D341Med (cell line): ENCODE results near the gene PSG6.
"Not testable (repeated sequence)": the region's sequence is repeated elsewhere in the genome, so short reads cannot be mapped to it uniquely, and the experiment has no call there.

Source experiments
- DNase-seq: peaks from one replicate; pipeline ENCODE4 v3.0.0; 2012; ENCODE audit warnings: low spot score

The PSG6 gene

DNA sequence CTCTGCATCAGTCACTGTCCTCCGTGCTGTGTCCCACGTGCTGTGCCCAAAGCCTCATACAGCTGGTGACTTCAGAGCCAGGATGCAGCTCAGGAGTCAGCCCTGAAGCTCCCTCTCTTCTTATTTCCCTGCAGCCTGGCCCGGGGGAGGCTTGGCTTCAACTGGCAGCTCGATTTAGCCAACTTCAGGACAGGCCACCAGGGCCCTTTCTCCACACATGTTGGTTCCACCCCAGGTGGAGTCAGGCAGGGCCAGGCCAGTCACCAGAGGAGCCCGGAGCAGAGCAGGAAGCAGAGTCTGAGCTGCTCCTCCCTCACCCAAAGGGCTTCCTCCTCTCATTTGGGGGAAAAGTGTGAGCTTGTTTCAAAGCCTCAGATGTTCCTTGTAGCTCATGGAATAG lies 11.5 kb downstream of the PSG6 start:
- not testable (repeated sequence) for DNase-seq

DNA sequence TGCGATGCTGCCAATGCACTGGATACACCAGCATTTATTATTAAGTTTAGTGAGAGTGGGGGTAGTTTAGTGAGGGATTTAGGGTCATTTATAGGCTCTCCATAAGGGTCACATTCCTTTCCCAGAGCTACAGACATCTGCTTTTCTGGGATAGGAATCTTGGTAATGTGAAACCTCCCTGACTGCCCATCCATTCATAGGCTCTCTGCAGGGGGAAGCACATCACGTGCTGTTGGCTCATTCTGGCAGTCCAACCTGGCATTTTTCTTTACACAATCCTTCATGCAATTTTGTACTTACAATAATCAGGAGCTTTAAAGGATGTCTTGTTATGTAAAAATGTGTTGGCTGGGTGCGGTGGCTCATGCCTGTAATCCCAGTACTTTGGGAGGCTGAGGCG lies 17.1 kb downstream of the PSG6 start:
- not testable (repeated sequence) for DNase-seq

DNA sequence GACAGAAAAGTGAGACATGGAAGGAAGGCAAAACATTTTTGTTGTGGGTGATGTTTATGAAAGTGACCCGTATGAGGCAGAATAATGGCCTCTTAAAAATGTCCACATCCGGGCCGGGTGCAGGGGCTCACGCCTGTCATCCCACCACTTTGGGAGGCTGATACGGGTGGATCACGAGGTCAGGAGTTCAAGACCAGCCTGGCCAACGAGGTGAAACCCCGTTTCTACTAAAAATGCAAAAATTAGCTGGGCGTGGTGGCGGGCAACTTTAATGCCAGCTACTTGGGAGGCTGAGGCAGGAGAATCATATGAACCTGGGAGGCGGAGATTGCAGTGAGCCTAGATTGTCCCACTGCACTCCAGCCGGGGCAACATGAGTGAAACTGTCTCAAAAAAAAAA lies 18.0 kb downstream of the PSG6 start:
- not testable (repeated sequence) for DNase-seq

DNA sequence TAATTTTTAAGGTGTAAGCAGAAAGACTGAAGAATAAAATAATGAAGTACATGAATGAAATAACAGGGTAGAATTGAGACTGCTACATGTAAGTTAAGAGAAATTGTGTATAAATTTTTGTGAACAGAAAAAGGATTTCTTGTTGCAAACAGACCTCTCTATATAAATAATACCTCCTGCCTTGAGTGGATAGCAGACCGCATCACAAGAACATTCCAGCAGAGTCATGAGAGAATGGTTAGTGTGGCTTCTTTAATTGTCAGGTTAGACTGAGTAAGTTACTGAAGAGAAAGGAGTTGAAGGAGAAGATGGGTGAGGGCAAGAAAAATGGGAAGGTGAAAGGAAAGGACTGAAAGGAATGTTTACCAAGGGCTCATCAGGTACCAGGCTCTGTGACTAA lies 18.6 kb downstream of the PSG6 start:
- not testable (repeated sequence) for DNase-seq

DNA sequence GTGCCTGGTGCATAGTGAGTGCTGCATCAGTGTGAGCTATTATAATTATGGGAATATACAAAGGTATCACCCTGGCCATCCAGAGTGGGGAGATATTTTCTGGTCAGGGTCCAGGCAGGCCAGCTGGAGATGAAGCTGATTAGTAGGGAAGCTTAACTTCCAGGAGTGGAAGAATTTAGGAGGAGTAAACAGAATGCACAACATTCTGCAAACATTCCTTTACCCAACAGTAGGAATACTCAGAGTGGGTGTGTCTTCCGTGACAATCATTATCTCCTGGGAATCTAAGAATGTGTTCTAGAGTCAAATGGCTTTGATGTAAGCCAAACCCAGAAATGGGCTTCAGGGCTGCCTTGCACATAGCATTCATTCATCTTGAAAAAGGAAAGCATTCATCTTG lies 19.0 kb downstream of the PSG6 start:
- DNase-seq: not testable (repeated sequence)

DNA sequence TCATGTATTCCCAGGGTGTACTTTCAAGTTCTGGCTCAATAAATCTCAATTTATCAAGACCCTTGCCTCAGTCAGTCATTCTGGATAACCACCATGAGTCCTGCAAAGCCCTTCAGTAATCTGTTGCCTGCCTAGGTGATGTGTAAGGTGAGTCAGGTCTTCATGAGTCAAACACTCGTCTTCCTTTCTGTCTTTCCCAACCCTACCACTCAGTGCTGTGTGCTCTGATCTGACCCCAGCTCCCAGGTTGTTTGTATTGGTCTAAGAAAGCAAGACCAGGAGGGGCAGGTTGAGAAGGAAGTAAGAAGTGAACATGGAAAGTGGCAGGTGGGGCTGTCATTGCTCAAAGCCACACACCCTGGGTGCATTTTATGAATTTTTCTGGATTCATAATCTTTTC lies 20.0 kb downstream of the PSG6 start:
- not testable (repeated sequence) for DNase-seq

DNA sequence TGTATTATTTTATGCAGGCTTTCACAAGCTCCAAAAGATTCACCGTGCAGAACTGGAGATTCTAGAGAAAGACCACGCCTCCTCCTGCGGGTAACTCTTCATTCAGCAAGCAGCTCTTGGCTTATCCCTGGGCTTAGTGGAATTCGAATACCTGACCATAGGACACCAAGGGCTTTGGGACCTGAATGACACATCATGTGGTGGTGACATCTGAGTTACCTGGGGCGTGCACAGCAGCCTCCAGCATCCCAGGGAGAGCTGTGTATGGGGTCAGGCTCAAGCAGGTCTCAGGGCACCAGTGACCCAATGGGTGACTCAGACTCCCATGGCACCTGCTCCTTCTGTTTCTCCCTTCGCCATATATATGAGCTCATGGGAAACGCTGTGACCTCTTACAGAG lies 27.2 kb downstream of the PSG6 start:
- DNase-seq: not testable (repeated sequence)

DNA sequence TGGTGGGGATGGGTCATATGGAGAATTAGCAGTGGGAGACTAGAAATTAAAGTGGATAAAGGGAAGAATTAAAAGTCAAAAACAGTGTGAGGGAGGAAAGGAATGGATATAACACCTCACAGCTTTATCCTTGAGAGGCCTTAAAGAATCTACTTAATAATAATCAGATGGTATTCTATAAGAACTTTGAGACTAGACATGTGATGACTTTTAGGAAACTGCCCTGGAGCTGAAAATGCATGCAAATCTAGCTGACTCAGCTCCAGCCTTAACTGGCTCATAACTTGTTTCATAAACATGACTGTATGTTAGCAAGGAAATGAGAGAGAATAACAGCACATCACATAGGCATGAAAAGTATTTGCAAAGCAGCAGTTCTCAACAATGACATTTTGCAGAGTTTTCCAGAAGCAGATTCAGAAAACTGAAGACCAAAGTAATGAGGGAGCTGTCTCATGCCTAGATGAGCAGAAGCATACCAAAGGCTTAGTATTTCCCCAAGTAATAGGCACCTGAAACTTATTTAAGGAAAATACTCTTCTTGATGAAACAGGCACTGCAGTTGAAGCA lies 29.7 kb downstream of the PSG6 start:
- DNase-seq: not testable (repeated sequence)

DNA sequence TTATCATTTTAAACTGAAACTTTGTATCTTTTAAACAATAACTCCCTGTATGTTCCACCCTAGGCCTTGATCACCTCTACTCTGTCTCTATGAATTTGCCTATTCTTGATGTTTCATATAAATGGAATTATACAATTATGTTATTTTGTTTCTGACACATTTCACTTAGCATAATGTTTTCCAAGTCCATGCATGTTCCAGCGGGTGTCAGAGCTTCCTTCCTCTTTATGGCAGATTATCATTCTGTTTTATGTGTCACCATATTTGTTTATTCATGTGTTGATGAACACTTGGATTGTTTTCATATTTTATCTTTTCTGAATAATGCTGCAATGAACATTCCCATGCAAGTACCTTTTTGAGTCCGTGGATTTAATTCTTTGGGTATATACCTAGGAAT lies 35.0 kb downstream of the PSG6 start:
- DNase-seq: not testable (repeated sequence)

DNA sequence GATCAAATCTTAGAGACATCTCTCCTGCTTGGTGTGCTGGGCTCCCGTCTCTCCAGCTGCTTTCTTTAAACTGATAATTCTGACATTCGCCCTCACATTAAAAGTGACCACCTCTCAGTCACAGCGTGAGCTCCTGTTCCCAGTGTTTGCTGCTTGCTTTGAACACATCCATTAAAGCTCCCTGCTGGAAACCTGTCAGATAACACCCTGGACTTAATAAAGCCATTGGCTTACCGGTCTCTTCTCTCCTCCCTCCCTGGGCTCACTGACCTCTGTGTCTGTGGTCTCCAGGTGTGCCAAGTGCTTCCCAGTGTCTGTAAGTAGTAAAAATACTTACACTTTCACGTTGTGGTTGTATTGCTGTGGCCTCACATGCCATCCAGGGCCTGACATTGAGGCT lies 35.7 kb downstream of the PSG6 start:
- DNase-seq: not testable (repeated sequence)

DNA sequence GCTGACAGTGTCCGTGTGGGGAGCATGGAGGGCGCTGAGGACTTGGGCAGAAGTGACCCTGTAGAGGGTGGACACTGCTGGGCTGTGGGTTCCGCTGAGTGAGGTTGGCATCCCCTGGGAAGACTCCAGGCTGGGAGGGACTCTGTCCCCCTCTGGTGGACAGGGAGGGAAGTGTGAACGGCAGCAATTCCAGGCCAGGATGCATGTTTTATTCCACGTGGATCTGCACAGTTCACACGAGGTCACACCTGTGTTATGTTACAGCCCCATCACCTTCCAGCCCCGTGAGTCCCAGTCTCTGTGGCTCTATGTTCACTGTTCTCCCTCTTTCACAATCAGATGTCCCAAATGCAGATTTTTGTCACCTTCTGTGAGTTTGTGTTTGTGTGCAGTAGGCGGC lies 36.4 kb downstream of the PSG6 start:
- DNase-seq: not testable (repeated sequence)

DNA sequence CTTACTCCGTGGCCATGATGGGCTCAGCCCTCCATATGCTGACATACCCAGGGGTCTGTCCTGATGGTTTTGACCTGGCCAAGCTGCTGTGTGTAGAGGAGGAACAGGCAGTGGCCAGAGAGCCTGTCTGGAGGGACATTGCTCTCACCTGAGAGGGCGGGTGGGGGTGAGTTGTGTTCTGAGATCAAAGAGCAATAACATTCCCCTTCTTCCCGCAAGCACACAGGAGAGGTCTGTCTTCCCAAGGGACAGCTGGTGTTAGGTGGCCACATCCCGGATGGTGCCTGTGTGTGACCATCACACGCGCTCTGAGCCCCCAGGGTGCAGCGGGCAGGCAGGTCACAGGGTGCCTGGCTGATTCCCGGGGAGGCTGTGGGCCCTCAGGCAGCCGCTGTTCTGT lies 37.1 kb downstream of the PSG6 start:
- DNase-seq: not testable (repeated sequence)

DNA sequence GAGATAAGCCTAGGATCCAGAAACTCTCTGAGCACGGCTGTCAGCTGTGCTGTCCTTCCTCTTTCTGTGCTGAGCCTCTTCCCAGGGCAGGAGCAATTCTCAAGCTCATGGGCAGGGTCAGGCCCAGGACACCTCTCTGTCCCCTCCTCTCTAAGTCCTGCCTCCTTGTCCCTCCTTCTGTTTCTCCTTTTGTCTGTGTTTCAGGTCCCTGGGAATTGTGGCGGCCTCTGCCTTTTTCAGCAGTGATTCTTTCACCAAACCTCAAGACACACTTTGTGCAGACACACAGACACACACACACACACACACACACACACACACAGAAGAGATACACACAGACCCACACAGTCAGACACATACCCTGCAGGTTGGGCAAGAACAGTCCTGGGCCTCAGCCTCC lies 38.1 kb downstream of the PSG6 start, which contains the start of gene PSG1:
TSS of gene PSG1 (minus strand) at position 101 of the 400 bp plus-strand sequence. CDS start 132 bp downstream, outside the sequence.
- no peak for DNase-seq

DNA sequence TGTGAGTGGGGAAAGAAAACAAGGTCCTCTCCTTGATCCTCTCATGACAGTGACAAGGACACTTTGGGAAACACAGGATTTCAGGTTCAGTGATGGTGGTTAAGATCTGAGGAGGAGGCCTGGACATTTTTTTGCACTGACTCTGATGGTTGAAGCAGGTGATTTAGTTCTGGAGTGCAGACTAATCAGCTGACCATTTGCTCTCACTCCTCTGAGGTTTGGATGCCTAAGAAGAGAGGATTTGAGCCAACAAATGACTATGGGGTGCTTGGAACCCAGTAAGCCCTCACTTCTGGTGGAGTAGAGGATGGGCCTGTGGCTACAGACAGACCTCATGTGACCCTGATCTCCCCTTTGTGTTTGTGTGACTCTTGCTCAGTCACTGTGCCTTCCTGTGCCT lies 41.1 kb downstream of the PSG6 start:
- DNase-seq: not testable (repeated sequence)

DNA sequence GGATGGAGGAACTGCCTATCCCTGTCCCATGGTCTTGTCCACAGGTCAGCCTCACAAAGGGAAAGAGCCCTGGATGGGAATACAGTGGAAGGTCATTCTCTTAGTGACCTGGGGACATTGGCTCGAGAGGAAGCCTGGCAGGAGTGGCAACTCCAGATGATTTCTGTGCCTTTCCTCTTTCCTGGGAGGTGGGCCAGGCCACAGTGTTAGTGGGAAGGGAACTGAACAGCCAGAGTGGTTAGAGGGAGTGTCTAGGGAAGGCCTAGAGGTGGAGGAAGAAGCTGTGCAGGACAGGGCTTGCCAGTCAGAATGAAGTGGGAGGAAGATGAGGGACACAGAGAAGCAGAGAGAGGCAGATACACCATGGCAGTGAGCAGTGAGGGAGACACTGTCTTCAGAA lies 41.8 kb downstream of the PSG6 start:
- DNase-seq: not testable (repeated sequence)

DNA sequence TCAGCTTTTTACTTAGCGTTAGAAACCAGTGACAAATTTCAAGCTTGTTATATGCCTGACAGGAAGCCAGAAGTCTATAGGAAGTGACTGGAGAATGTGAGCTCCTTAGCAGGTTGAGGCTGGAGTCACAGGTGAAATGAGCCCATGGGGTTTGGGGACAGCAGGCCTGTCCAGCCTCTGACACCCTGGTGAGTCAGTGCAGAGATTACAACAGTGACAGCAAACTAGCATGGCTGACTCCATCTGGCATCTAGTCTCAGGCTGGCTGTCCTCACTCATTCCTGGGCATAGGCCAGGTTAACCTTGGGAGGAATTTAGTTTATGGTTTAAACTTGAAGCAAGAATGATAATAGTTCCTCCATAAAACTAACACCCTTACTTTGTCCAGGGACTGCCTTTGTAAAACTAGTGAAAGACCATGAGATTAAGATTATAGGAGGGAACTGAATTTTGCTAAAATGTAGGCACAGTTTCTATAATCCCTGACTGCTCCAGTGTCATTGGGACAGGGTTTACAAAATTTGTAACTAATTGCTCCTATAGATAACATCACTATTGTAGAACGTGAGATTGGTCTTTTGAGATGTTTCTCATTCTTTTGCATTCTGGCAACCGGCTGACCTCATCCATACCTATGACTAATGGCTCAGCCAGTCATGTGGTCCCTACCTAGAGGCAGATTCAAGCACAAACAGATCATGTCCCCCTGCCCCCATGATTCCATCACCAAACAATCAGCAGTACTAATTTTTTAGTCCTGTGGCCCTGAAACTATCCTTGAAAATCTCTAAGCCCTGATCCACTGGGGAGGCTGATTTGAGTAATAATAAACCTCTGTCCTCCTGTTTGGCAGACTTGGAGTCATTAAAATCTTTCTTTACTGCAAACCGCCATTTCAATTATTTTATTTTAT lies 42.5 kb downstream of the PSG6 start:
- not testable (repeated sequence) for DNase-seq

DNA sequence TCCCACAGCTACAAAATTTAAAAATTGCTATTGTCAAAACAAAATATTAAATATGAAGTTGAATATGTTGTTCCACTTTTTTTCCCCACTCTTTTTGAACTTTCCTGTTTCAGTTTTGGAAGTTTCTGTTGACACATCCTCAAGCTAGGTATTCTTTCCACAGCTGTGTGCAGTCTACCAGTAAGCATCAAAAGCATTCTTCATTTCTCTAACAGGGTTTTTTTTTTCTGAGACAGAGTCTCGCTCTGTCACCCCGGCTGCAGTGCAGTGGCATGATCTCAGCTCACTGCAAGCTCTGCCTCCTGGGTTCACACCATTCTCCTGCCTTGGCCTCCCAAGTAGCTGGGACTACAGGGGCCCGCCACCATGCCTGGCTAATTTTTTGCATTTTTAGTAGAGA lies 43.6 kb downstream of the PSG6 start:
- DNase-seq: not testable (repeated sequence)

DNA sequence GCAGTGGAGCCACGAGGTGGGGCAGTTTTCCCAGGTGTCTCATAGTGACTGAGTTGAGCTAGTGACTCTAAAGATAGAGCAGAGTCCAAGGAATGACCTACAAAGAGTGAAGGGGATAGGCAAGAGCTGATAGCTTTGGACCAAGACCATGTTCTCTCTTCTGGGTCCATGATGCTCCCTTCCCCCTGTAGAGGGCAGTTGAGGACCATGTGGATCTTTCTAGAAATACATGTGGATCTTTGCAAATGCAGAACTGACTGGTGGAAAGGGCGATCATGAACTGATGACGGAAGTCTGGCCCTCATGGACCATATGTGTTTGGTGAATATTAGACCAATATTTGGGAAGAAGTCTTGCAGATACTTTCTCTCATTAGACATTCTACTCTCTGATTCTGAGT lies 45.1 kb downstream of the PSG6 start:
- no peak for DNase-seq

DNA sequence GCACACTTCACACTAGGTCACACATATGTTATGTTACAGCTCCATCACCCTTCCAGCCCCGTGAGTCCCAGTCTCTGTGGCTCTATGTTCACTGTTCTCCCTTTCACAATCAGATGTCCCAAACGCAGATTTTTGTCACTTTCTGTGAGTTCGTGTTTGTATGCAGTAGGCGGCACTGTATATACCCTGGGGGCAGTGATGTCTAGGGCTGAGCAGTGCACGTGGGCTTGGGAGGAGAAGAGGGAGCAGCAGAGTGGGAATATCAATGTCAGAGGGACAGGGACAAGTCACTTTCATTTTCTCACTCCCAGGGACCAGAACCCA lies 60.2 kb downstream of the PSG6 start:
- no peak for DNase-seq

DNA sequence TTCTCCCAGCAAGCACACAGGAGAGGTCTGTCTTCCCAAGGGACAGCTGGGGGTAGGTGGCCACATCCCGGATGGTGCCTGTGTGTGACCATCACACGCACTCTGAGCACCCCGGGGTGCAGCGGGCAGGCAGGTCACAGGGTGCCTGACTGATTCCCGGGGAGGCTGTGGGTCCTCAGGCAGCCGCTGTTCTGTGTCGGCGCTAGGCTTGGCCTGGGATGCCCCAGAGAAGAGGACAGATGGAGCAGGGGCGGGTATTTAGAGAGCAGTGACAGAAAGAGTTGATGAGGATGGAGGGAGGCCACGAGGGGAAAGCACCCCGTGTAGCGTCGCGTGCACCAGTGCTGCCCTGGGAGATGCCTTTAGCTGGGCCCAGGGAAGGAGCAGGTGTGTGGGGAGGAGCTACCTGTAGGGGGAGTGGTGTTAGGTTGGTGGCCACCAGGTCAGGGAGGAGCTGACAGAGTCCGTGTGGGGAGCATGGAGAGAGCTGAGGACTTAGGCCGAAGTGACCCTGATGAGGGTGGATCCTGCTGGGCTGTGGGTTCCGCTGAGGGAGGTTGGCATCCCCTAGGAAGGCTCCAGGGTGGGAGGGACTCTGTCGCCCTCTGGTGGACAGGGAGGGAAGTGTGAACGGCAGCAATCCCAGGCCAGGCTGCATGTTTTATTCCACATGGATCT lies 60.7 kb downstream of the PSG6 start:
- DNase-seq: not testable (repeated sequence)

DNA sequence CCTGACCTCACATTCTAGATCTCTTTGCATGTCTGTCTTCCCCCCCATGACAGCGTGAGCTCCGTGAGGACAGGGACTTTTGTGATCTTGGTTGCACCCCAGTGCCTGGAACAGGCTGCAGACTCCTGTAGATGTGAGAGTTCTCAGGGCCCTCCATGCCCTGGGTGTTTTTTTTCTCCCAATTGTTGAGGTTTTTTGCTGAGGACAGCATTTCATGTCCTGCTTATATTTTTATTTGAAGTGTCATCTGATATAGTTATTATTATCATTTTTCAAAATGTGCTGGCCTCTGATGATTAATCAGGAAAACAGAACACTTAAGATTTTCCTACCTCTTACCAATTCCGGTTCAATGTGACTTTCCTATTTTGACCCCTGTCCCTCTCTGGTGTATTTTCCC lies 62.9 kb downstream of the PSG6 start:
- not testable (repeated sequence) for DNase-seq

DNA sequence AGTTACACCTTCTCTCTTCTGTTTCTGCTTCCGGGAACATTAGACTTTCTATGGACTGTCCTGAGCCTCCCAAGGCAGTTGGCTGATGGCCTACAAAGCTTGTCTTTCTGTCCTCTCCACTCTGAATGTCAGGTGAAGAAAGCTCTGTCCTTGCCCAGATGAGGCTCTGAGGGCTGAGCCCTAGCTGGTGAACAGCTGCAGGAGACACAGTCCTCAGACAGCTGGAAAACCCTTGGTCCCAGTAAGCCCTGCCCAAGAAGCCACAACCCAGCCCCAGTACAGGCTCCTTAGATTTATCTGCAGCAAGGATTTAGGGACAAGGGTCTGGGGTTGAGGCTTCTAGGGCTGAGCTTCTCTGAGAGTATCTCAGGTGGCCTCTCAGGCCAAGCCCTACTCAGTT lies 64.5 kb downstream of the PSG6 start:
- not testable (repeated sequence) for DNase-seq

DNA sequence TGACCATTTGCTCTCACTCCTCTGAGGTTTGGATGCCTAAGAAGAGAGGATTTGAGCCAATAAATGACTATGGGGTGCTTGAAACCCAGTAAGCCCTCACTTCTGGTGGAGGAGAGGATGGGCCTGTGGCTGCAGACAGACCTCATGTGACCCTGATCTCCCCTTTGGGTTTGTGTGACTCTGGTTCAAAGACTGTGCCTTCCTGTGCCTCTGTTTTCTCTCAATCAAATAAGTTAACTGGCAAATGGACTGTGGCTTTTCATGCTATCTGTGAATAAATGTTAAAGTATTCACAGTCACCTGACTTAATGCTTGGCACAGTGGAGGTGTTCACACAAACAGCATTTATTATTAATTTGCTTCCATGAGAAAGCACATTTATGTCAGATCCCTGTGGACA lies 64.9 kb downstream of the PSG6 start:
- DNase-seq: not testable (repeated sequence)
